HepG2 (cell line): ENCODE data around the gene PSMB11. TPM values are rescaled to one million over a fixed set of nuclear protein-coding genes. Genes with fewer than 3 reads are reported as not detected.

Experiments used
- ARHGAP35 ChIP-seq: sonication (generic); formaldehyde crosslinking; IDR thresholded peaks from 2 replicates; pipeline ENCODE4 v1.9.0; 2022; ENCODE audit warnings: mild to moderate bottlenecking, inconsistent platforms, moderate library complexity, missing genetic modification reagents, borderline replicate concordance
- EEA1 ChIP-seq: sonication (generic); formaldehyde crosslinking; IDR thresholded peaks from 2 replicates; pipeline ENCODE4 v1.5.1; 2020; ENCODE audit warnings: mild to moderate bottlenecking, missing genetic modification reagents, borderline replicate concordance
- GABPB1 ChIP-seq: IDR thresholded peaks from 2 replicates; pipeline ENCODE4 v1.6.1; 2016; ENCODE audit warnings: mild to moderate bottlenecking, missing genetic modification reagents, moderate library complexity, missing compliant biosample characterization
- HBP1 ChIP-seq: IDR thresholded peaks from 2 replicates; pipeline ENCODE4 v1.6.1; 2016; ENCODE audit warnings: low read depth, control low read depth
- HNRNPL ChIP-seq: fragments of 200-400 bp; formaldehyde crosslinking; IDR thresholded peaks from 2 replicates; pipeline ENCODE4 v1.6.1; 2017; ENCODE audit warnings: mild to moderate bottlenecking, low read depth, low read length
- HOXD1 ChIP-seq: sonication (generic); formaldehyde crosslinking; IDR thresholded peaks from 2 replicates; pipeline ENCODE4 v1.5.0; 2020; ENCODE audit warnings: missing genetic modification reagents
- KAT8 ChIP-seq: IDR thresholded peaks from 2 replicates; pipeline ENCODE4 v1.6.1; 2016; ENCODE audit warnings: missing genetic modification reagents, missing compliant biosample characterization
- NONO ChIP-seq, 2 experiments: fragments of 450-650 bp in 1 of 2; sonication (generic) in 1 of 2; formaldehyde crosslinking in 1 of 2; IDR thresholded peaks in 1 of 2; conservative IDR thresholded peaks in 1 of 2; 2 replicates each; pipeline versions ENCODE4 v1.6.1 to v1.8.0; 2017 to 2022; ENCODE audit warnings: mild to moderate bottlenecking in 1 of 2, missing genetic modification reagents in 1 of 2, moderate library complexity in 1 of 2
- REST ChIP-seq, 2 experiments: IDR thresholded peaks; 2 replicates each; pipeline ENCODE4 v1.6.1; 2011 to 2012; ENCODE audit warnings: low read length in 2 of 2, borderline replicate concordance in 1 of 2, low read depth in 1 of 2, mild to moderate bottlenecking in 1 of 2, moderate library complexity in 1 of 2
- SP5 ChIP-seq: IDR thresholded peaks from 2 replicates; pipeline ENCODE4 v1.6.1; 2016; ENCODE audit warnings: low read depth, borderline replicate concordance
- SPEN ChIP-seq: sonication (generic); formaldehyde crosslinking; IDR thresholded peaks from 2 replicates; pipeline ENCODE4 v1.5.1; 2020; ENCODE audit warnings: low read depth, mild to moderate bottlenecking, missing genetic modification reagents
- TERF1 ChIP-seq: sonication (generic); formaldehyde crosslinking; IDR thresholded peaks from 2 replicates; pipeline ENCODE4 v1.8.0; 2022; ENCODE audit warnings: mild to moderate bottlenecking, missing genetic modification reagents, moderate library complexity
- YEATS4 ChIP-seq: sonication (generic); formaldehyde crosslinking; IDR thresholded peaks from 2 replicates; pipeline ENCODE4 v1.4.0; 2020; ENCODE audit warnings: missing genetic modification reagents, borderline replicate concordance
- ZC3H13 ChIP-seq: sonication (generic); formaldehyde crosslinking; IDR thresholded peaks from 2 replicates; pipeline ENCODE4 v1.8.1; 2023; ENCODE audit warnings: mild to moderate bottlenecking, missing genetic modification reagents, moderate library complexity
- ZNF253 ChIP-seq: sonication (generic); formaldehyde crosslinking; IDR thresholded peaks from 2 replicates; pipeline ENCODE4 v1.8.0; 2022; ENCODE audit warnings: mild to moderate bottlenecking, missing genetic modification reagents, borderline replicate concordance
- ZNF510 ChIP-seq: sonication (generic); formaldehyde crosslinking; IDR thresholded peaks from 2 replicates; pipeline ENCODE4 v1.4.0; 2020; ENCODE audit warnings: low read depth, mild to moderate bottlenecking, missing genetic modification reagents
- ZNF530 ChIP-seq: sonication (generic); formaldehyde crosslinking; IDR thresholded peaks from 2 replicates; pipeline ENCODE4 v1.5.0; 2020; ENCODE audit warnings: low read depth, mild to moderate bottlenecking, missing genetic modification reagents
- ZNF570 ChIP-seq: sonication (generic); formaldehyde crosslinking; IDR thresholded peaks from 2 replicates; pipeline ENCODE4 v1.4.0; 2020; ENCODE audit warnings: mild to moderate bottlenecking, missing genetic modification reagents, borderline replicate concordance
- ZNF597 ChIP-seq: sonication (generic); formaldehyde crosslinking; IDR thresholded peaks from 2 replicates; pipeline ENCODE4 v1.5.0; 2020; ENCODE audit warnings: missing genetic modification reagents
- ZNF850 ChIP-seq: sonication (generic); formaldehyde crosslinking; conservative IDR thresholded peaks from 2 replicates; pipeline ENCODE4 v1.9.0; 2021; ENCODE audit warnings: mild to moderate bottlenecking, missing genetic modification reagents
- ZNF878 ChIP-seq: sonication (generic); formaldehyde crosslinking; IDR thresholded peaks from 2 replicates; pipeline ENCODE4 v1.8.1; 2023; ENCODE audit warnings: mild to moderate bottlenecking, missing genetic modification reagents, moderate library complexity
- polyA plus RNA-seq, 8 experiments: library from polyadenylated mRNA; depleted of rRNA in 3 of 8; stranded (reverse) in 7 of 8; unstranded in 1 of 8; fragments of >200 nt; fragmentation: Illumina TruSeq in 4 of 8; extraction: Trizol in 4 of 8; gene quantifications; 2 replicates each; pipeline versions ENCODE4 v1.2.1 to v1.2.3, GENCODE V29; 2011 to 2016; ENCODE audit warnings: low read depth in 4 of 8, missing spikeins in 1 of 8, mixed read lengths in 1 of 8; ENCODE audit not compliant: insufficient read depth in 1 of 8
- total RNA-seq, 5 experiments: library from RNA; depleted of rRNA; stranded (reverse); fragments of >200 nt; fragmentation: Illumina TruSeq; extraction: Trizol; gene quantifications; 2 replicates each; pipeline ENCODE4 v1.2.3, GENCODE V29; 2016; ENCODE audit warnings: low read depth in 1 of 5

The PSMB11 gene
- total and polyA plus RNA-seq, 2 of the 13 experiments (the other 11 are each of a cell fraction or from before 2014, with no cell fraction given): not detected

GRCh38 chr14:23034498-23035302 is 7.3 kb upstream of the PSMB11 start, which contains the start of gene PSMB5 (continued):
- TF ChIP-seq ZNF597 (CRISPR knock-in tag) (no peak), SP5 (CRISPR knock-in tag) (peak; percentile 27; the same call in 1 of the 2 replicates), ZNF878 (CRISPR knock-in tag) (no peak), ZNF850 (CRISPR knock-in tag) (no peak), ZNF253 (CRISPR knock-in tag) (peak; percentile 91; the same call in 1 of the 2 replicates), YEATS4 (CRISPR knock-in tag) (peak; percentile 95), HBP1 (peak; percentile 93), HNRNPL (peak; percentile 90; the same call in 1 of the 2 replicates), ZNF530 (CRISPR knock-in tag) (0 out of 2 replicates have a peak, but pooled peaks have one; percentile 75), KAT8 (CRISPR knock-in tag) (peak; percentile 93), SPEN (CRISPR knock-in tag) (peak; percentile 95), GABPB1 (CRISPR knock-in tag) (peak; percentile 96), ZNF510 (peak; percentile 84; the same call in 1 of the 2 replicates), EEA1 (CRISPR knock-in tag) (peak; percentile 92; the same call in 1 of the 2 replicates), REST (IDR thresholded peaks at IDR 0.05; ENCODE audit: borderline replicate concordance in 1 of 2, low read depth in 1 of 2, low read length in 2 of 2) (peak in 1 of 2 experiments; percentile 71; a peak in 2 of 4 replicates), TERF1 (CRISPR knock-in tag) (0 out of 2 replicates have a peak, but pooled peaks have one; percentile 80), ZNF570 (no peak; the same call in 1 of the 2 replicates), NONO (IDR thresholded peaks at IDR 0.05) (no peak), NONO (CRISPR knock-in tag; conservative IDR thresholded peaks at IDR 0.05) (peak; percentile 97), ARHGAP35 (CRISPR knock-in tag) (peak; percentile 87; the same call in 1 of the 2 replicates), ZC3H13 (CRISPR knock-in tag) (peak; percentile 95), HOXD1 (CRISPR knock-in tag) (peak; percentile 26)
